Measurements from ENCODE around the gene MTCP1. TPM values are rescaled to one million over a fixed set of nuclear protein-coding genes. Genes with fewer than 3 reads are reported as not detected.

The MTCP1 gene
- total and polyA plus RNA-seq, 2 donors (not counting 1 experiment from before 2014, with no cell fraction given): 10.6 to 16.0 TPM

DNA sequence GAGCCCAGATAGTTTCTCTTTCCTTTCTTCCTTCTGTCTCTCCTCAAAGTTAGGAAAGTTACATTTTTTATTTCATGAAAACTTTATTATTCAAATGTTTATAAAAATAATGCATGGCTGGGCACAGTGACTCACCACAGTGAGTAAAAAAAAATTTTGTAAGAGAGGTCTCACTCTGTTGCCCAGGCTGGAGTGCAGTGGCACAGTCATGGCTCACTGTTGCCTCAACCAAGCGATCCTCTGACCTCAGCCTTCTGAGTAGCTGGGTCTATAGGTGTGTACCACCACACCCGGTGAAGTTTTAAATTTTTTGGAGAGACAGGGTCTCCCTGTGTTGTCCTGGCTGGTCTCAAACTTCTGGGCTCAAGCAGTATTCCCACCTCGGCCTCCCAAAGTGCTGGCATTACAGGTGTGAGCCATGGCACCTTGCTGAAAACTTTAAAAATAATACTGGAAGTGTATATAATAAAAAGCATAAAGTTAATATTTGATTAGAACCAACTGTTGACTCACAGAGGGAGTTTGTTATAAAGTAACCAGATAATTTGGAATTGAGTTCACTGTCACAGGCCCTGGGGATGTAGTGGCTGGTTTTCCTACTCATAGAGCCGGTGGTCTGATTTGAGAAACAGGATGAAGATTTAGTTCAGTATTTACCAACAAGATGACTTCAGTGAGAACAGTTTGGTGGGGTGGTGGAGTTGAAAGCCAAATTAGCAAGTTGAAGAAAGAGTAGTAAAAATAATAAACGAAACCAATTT lies 18.0 kb downstream of the MTCP1 start:
- DNase-seq (ENCODE audit: low read depth in 2 of 2): no peak
- Histone ChIP-seq H3K4me1 (ENCODE audit: control insufficient read depth, extremely low read depth, insufficient read depth, low read length) (peaks cover 2% of the 10 kb centered on the region), H3K27me3 (ENCODE audit: control insufficient read depth, insufficient read depth, low read length) (no peaks in the 10 kb centered on the region), H2AFZ (ENCODE audit: low read length) (no peak overlapping the region), H3K27ac (ENCODE audit: insufficient read depth, low read length) (no peak overlapping the region), H3K4me3 (replicated peaks in 1 of 4; ENCODE audit: control extremely low read depth in 1 of 4, insufficient read depth in 1 of 4, low read depth in 3 of 4, low read length in 4 of 4) (no peak overlapping the region), H3K4me2 (ENCODE audit: extremely low read depth, insufficient read depth, low read length) (no peak overlapping the region), H3K9me3 (ENCODE audit: control insufficient read depth, insufficient read depth, low read depth, low read length) (no peaks in the 10 kb centered on the region), H3K36me3 (ENCODE audit: control insufficient read depth, insufficient read depth, low read length) (no peaks in the 10 kb centered on the region), H4K20me1 (ENCODE audit: control insufficient read depth, extremely low read depth, insufficient read depth, low read length) (no peaks in the 10 kb centered on the region), H3K79me2 (ENCODE audit: control insufficient read depth, insufficient read depth, low read length) (no peaks in the 10 kb centered on the region), H3K9ac (ENCODE audit: insufficient read depth, low read length) (no peak overlapping the region)
- no peak for TF ChIP-seq EZH2 (IDR thresholded peaks at IDR 0.05; ENCODE audit: low read length, missing control alignments)
- TF ChIP-seq, protein P1, sequence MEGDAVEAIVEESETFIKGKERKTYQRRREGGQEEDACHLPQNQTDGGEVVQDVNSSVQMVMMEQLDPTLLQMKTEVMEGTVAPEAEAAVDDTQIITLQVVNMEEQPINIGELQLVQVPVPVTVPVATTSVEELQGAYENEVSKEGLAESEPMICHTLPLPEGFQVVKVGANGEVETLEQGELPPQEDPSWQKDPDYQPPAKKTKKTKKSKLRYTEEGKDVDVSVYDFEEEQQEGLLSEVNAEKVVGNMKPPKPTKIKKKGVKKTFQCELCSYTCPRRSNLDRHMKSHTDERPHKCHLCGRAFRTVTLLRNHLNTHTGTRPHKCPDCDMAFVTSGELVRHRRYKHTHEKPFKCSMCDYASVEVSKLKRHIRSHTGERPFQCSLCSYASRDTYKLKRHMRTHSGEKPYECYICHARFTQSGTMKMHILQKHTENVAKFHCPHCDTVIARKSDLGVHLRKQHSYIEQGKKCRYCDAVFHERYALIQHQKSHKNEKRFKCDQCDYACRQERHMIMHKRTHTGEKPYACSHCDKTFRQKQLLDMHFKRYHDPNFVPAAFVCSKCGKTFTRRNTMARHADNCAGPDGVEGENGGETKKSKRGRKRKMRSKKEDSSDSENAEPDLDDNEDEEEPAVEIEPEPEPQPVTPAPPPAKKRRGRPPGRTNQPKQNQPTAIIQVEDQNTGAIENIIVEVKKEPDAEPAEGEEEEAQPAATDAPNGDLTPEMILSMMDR (conservative IDR thresholded peaks at IDR 0.05 in 1 of 2, IDR thresholded peaks at IDR 0.05 in 1 of 2; ENCODE audit: low read depth in 1 of 2, low read length in 2 of 2): no peak

DNA sequence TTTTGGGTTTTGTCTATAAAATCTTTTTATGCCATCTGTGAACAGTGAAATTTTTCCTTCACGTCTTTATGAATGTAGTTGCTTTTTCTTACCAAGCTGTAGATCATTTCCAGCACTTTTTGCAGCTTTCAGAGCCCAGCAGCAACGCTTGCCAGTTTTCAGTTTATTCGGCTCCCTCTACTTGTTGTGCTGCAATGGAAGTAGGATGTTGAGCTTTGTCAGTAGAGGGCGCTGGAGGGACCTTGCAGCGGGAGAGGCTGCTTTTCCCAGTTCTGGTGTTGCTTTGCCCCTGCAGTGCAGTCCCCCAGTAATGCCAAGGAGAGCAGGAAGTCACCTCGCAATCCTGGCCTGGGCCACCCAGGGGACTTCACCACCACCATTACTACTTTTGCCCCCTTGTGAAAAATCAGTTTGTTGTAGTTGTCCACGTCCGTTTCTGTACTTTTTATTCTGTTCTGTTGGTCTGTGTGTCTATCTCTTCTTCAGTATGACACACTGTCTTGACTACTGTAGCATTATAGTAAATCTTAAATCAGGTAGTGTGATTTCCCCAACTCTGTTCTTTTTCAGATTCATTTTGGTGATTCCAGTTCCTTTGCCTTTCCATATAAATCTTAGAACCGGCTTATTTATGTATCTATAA lies 21.8 kb downstream of the MTCP1 start:
- Histone ChIP-seq H3K4me2 (ENCODE audit: extremely low read depth, insufficient read depth, low read length) (no peak overlapping the region), H3K27me3 (ENCODE audit: control insufficient read depth, insufficient read depth, low read length) (no peaks in the 10 kb centered on the region), H3K4me1 (ENCODE audit: control insufficient read depth, extremely low read depth, insufficient read depth, low read length) (no peaks in the 10 kb centered on the region), H4K20me1 (ENCODE audit: control insufficient read depth, extremely low read depth, insufficient read depth, low read length) (no peaks in the 10 kb centered on the region), H3K9me3 (ENCODE audit: control insufficient read depth, insufficient read depth, low read depth, low read length) (no peaks in the 10 kb centered on the region), H3K36me3 (ENCODE audit: control insufficient read depth, insufficient read depth, low read length) (no peaks in the 10 kb centered on the region), H3K27ac (ENCODE audit: insufficient read depth, low read length) (no peak overlapping the region), H2AFZ (ENCODE audit: low read length) (no peak overlapping the region), H3K79me2 (ENCODE audit: control insufficient read depth, insufficient read depth, low read length) (no peaks in the 10 kb centered on the region), H3K9ac (ENCODE audit: insufficient read depth, low read length) (no peak overlapping the region), H3K4me3 (replicated peaks in 1 of 4; ENCODE audit: control extremely low read depth in 1 of 4, insufficient read depth in 1 of 4, low read depth in 3 of 4, low read length in 4 of 4) (no peak overlapping the region)
- DNase-seq (ENCODE audit: low read depth in 2 of 2): peak; percentile 43 to 66
- TF ChIP-seq EZH2 (IDR thresholded peaks at IDR 0.05; ENCODE audit: low read length, missing control alignments): no peak
- TF ChIP-seq, protein P1 (conservative IDR thresholded peaks at IDR 0.05 in 1 of 2, IDR thresholded peaks at IDR 0.05 in 1 of 2; ENCODE audit: low read depth in 1 of 2, low read length in 2 of 2): peak; percentile 55 to 77

DNA sequence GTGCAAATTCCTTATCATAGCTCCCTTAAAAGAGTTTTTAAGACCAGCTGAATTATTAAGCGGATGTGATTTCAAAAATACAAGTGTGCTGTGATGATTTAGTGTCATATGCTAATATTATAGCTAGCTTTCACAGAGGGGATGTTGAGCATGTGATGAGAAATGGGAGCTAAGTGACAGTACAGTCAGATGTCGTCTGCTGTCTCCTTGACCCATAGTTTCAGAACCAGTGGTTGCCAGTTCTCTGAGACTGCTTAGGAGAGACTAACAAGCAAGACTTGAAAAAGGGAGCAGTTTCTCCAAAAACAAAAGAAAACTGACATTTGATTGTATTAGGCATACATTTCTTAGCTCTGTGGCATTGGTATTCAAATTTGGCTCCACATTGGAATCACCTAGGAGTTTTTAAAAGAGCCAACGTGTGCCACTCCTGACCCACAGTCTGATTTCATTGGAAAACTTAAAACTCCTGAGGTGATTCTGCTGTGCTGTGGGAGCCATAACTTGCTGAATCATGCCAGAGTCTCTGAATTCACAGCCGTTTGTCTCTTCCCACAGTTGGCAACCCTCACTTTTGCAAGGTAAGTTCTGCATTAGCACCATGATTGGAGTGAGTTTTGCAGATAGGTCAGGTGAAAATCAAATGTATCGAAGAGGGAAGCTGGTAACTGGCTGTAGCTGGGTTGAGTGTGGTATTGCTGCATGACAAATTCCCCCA lies 24.0 kb downstream of the MTCP1 start:
- no peaks in the 10 kb centered on the region for H3K79me2 ChIP-seq (ENCODE audit: control insufficient read depth, insufficient read depth, low read length)
- no peaks in the 10 kb centered on the region for H3K27me3 ChIP-seq (ENCODE audit: control insufficient read depth, insufficient read depth, low read length)
- H3K36me3 ChIP-seq (ENCODE audit: control insufficient read depth, insufficient read depth, low read length): no peaks in the 10 kb centered on the region
- no peak overlapping the region for H3K9ac ChIP-seq (ENCODE audit: insufficient read depth, low read length)
- no peak overlapping the region for H3K4me2 ChIP-seq (ENCODE audit: extremely low read depth, insufficient read depth, low read length)
- H3K4me1 ChIP-seq (ENCODE audit: control insufficient read depth, extremely low read depth, insufficient read depth, low read length): no peaks in the 10 kb centered on the region
- H2AFZ ChIP-seq (ENCODE audit: low read length): no peak overlapping the region
- no peak for DNase-seq (ENCODE audit: low read depth in 2 of 2)
- no peaks in the 10 kb centered on the region for H4K20me1 ChIP-seq (ENCODE audit: control insufficient read depth, extremely low read depth, insufficient read depth, low read length)
- no peak overlapping the region for H3K27ac ChIP-seq (ENCODE audit: insufficient read depth, low read length)
- no peaks in the 10 kb centered on the region for H3K9me3 ChIP-seq (ENCODE audit: control insufficient read depth, insufficient read depth, low read depth, low read length)
- TF ChIP-seq, protein P1 (conservative IDR thresholded peaks at IDR 0.05 in 1 of 2, IDR thresholded peaks at IDR 0.05 in 1 of 2; ENCODE audit: low read depth in 1 of 2, low read length in 2 of 2): no peak
- no peak for TF ChIP-seq EZH2 (IDR thresholded peaks at IDR 0.05; ENCODE audit: low read length, missing control alignments)
- H3K4me3 ChIP-seq (replicated peaks in 1 of 4; ENCODE audit: control extremely low read depth in 1 of 4, insufficient read depth in 1 of 4, low read depth in 3 of 4, low read length in 4 of 4): no peak overlapping the region
